Nephron progenitor cell (in vitro differentiated cells): Measurements from ENCODE around the gene C7orf33.

ENCODE experiments used
- DNase-seq: peaks from one replicate; pipeline ENCODE4 v3.0.0; 2021
- H3K27ac Mint-ChIP-seq: 2 replicates; pipeline ENCODE4 v1.8.0; 2021; ENCODE audit warnings: mild to moderate bottlenecking, moderate library complexity, mixed read lengths
- H3K27me3 Mint-ChIP-seq: 2 replicates; pipeline ENCODE4 v1.8.0; 2021; ENCODE audit warnings: mild to moderate bottlenecking, low read depth, mixed read lengths; ENCODE audit not compliant: poor library complexity
- H3K36me3 Mint-ChIP-seq: 2 replicates; pipeline ENCODE4 v1.8.0; 2021; ENCODE audit warnings: low read depth, mixed read lengths
- H3K4me1 Mint-ChIP-seq: 2 replicates; pipeline ENCODE4 v1.8.0; 2021; ENCODE audit warnings: mixed read lengths
- H3K4me3 Mint-ChIP-seq: 2 replicates; pipeline ENCODE4 v1.8.0; 2021; ENCODE audit warnings: mild to moderate bottlenecking, moderate library complexity, mixed read lengths
- H3K9me3 Mint-ChIP-seq: 2 replicates; pipeline ENCODE4 v1.8.0; 2021; ENCODE audit warnings: mild to moderate bottlenecking, moderate library complexity, mixed read lengths
- CTCF ChIP-seq: fragments of 200-600 bp; sonication (generic); IDR thresholded peaks from 2 replicates; pipeline ENCODE4 v1.5.0; 2021; ENCODE audit warnings: antibody characterized with exemption

Gene C7orf33

GRCh38 chr7:148637094-148637493 is 46.5 kb downstream of the C7orf33 start:
- DNase-seq, result no peak
- no peak overlapping the region for H3K4me3 Mint-ChIP-seq
- peaks cover 4% of the 10 kb centered on the region for H3K9me3 Mint-ChIP-seq
- H3K27me3 Mint-ChIP-seq, result peaks cover 3% of the 10 kb centered on the region
- no peak for TF ChIP-seq CTCF
- H3K27ac Mint-ChIP-seq, result peak overlapping the region; percentile 91
- H3K36me3 Mint-ChIP-seq, result no peaks in the 10 kb centered on the region
- no peaks in the 10 kb centered on the region for H3K4me1 Mint-ChIP-seq

GRCh38 chr7:148645898-148646297 is 55.3 kb downstream of the C7orf33 start:
- H3K9me3 Mint-ChIP-seq, result no peaks in the 10 kb centered on the region
- no peak overlapping the region for H3K27ac Mint-ChIP-seq
- TF ChIP-seq CTCF, result no peak
- H3K4me1 Mint-ChIP-seq, result no peaks in the 10 kb centered on the region
- H3K36me3 Mint-ChIP-seq, result no peaks in the 10 kb centered on the region
- peaks cover 25% of the 10 kb centered on the region for H3K27me3 Mint-ChIP-seq
- H3K4me3 Mint-ChIP-seq, result no peak overlapping the region
- no peak for DNase-seq

GRCh38 chr7:148650232-148650858 is 59.8 kb downstream of the C7orf33 start:
- no peak for TF ChIP-seq CTCF
- peaks cover 12% of the 10 kb centered on the region for H3K27me3 Mint-ChIP-seq
- no peak overlapping the region for H3K27ac Mint-ChIP-seq
- DNase-seq, result no peak
- no peaks in the 10 kb centered on the region for H3K36me3 Mint-ChIP-seq
- H3K4me3 Mint-ChIP-seq, result no peak overlapping the region
- H3K9me3 Mint-ChIP-seq, result no peaks in the 10 kb centered on the region
- no peaks in the 10 kb centered on the region for H3K4me1 Mint-ChIP-seq

- H3K9me3 Mint-ChIP-seq, result no peaks in the 10 kb centered on the region
- no peak overlapping the region for H3K27ac Mint-ChIP-seq
- TF ChIP-seq CTCF, result no peak
- H3K27me3 Mint-ChIP-seq, result peaks cover 10% of the 10 kb centered on the region
- H3K4me3 Mint-ChIP-seq, result no peak overlapping the region
- H3K4me1 Mint-ChIP-seq, result no peaks in the 10 kb centered on the region
- no peak for DNase-seq
- H3K36me3 Mint-ChIP-seq, result no peaks in the 10 kb centered on the region
These were observed 62.2 kb downstream of the C7orf33 start for GRCh38 chr7:148652773-148653172.

GRCh38 chr7:148657929-148658328 is 67.4 kb downstream of the C7orf33 start:
- peaks cover 6% of the 10 kb centered on the region for H3K27me3 Mint-ChIP-seq
- H3K4me3 Mint-ChIP-seq, result no peak overlapping the region
- DNase-seq, result no peak
- no peaks in the 10 kb centered on the region for H3K9me3 Mint-ChIP-seq
- H3K4me1 Mint-ChIP-seq, result no peaks in the 10 kb centered on the region
- H3K36me3 Mint-ChIP-seq, result no peaks in the 10 kb centered on the region
- no peak for TF ChIP-seq CTCF
- H3K27ac Mint-ChIP-seq, result no peak overlapping the region

GRCh38 chr7:148661471-148661870 is 70.9 kb downstream of the C7orf33 start:
- no peaks in the 10 kb centered on the region for H3K36me3 Mint-ChIP-seq
- H3K9me3 Mint-ChIP-seq, result peaks cover 4% of the 10 kb centered on the region
- DNase-seq, result no peak
- TF ChIP-seq CTCF, result no peak
- no peak overlapping the region for H3K27ac Mint-ChIP-seq
- H3K27me3 Mint-ChIP-seq, result peaks cover 10% of the 10 kb centered on the region
- H3K4me1 Mint-ChIP-seq, result peaks cover 16% of the 10 kb centered on the region
- H3K4me3 Mint-ChIP-seq, result no peak overlapping the region
